ENCODE data around the gene COPB1.
A peak's percentile ranks its signal among the peaks of the same experiment; 100 is the strongest.
"Not testable (repeated sequence)": the region's sequence is repeated elsewhere in the genome, so short reads cannot be mapped to it uniquely, and the experiment has no call there.

Gene COPB1

GRCh38 chr11:14499560-14500180 lies at the start of gene COPB1:
Gene COPB1 (minus strand): TSS chr11:14499811. CDS start chr11:14498928, 883 bp downstream.
- DNase-seq, result peak; percentile 89

GRCh38 chr11:14547440-14547839 lies 47.8 kb upstream of the COPB1 start:
- no peak for DNase-seq

GRCh38 chr11:14546672-14547071 lies 47.1 kb upstream of the COPB1 start:
- DNase-seq, result no peak

GRCh38 chr11:14544611-14545010 lies 45.0 kb upstream of the COPB1 start:
- no peak for DNase-seq

GRCh38 chr11:14543260-14543659 lies 43.6 kb upstream of the COPB1 start:
- no peak for DNase-seq

GRCh38 chr11:14542324-14542723 lies 42.7 kb upstream of the COPB1 start:
- peak; percentile 73 for DNase-seq

GRCh38 chr11:14541192-14541947 lies 41.8 kb upstream of the COPB1 start:
- DNase-seq, result no peak

- no peak for DNase-seq
Observed at GRCh38 chr11:14539982-14540421, 40.4 kb upstream of the COPB1 start.

- no peak for DNase-seq
Observed at GRCh38 chr11:14538926-14539554, 39.4 kb upstream of the COPB1 start.

- no peak for DNase-seq
Observed at GRCh38 chr11:14538271-14538925, 38.8 kb upstream of the COPB1 start.

- DNase-seq, result peak; percentile 21
Observed at GRCh38 chr11:14537134-14537599, 37.6 kb upstream of the COPB1 start.

- DNase-seq, result not testable (repeated sequence)
Observed at GRCh38 chr11:14535166-14535565, 35.6 kb upstream of the COPB1 start.

- DNase-seq, result no peak
Observed at GRCh38 chr11:14529951-14530350, 30.3 kb upstream of the COPB1 start.

- DNase-seq, result no peak
Observed at GRCh38 chr11:14529321-14529720, 29.7 kb upstream of the COPB1 start.

- DNase-seq, result no peak
Observed at GRCh38 chr11:14522801-14523200, 23.2 kb upstream of the COPB1 start.

- no peak for DNase-seq
Observed at GRCh38 chr11:14522245-14522644, 22.6 kb upstream of the COPB1 start.

- no peak for DNase-seq
Observed at GRCh38 chr11:14520747-14521151, 21.1 kb upstream of the COPB1 start.

GRCh38 chr11:14519917-14520746 lies 20.5 kb upstream of the COPB1 start, which contains the start of gene PSMA1:
Gene PSMA1 (minus strand): TSS chr11:14520386. CDS start chr11:14520299, 87 bp downstream.
- DNase-seq, result peak; percentile 97

- DNase-seq, result no peak
Observed at GRCh38 chr11:14519597-14519916, 19.9 kb upstream of the COPB1 start.

- DNase-seq, result no peak
Observed at GRCh38 chr11:14518820-14519219, 19.2 kb upstream of the COPB1 start.

GRCh38 chr11:14513800-14514199 lies 14.2 kb upstream of the COPB1 start:
- no peak for DNase-seq

GRCh38 chr11:14506532-14506931 lies 6.9 kb upstream of the COPB1 start:
- no peak for DNase-seq
